GM12874 (cell line): ENCODE measurements around the gene HEYL.

ENCODE experiments used
- CTCF ChIP-seq: IDR thresholded peaks from 2 replicates; pipeline ENCODE4 v1.5.1; 2011; ENCODE audit warnings: low read depth, mild to moderate bottlenecking, control low read depth, low read length, moderate library complexity; ENCODE audit not compliant: insufficient read depth

The HEYL gene

DNA sequence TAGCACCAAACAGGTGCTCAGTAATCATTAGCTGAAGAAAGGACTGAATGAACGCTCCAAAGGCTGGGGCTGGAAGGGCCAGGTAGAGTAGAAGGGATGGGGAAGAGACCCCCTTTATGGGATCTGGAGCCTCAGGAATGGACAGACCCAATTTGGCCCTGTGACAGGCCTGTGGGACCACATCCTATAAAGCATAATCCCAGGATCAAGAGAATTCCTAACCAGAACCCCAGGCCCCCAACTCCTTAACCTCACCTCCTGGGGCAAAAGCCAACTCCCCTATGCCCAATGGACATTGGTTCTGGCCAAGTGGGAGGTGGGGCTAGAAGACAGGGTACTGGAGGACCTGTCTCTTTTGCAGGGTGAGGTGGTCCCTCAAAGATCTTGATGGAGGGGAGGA is 42.6 kb upstream of the HEYL start:
- no peak for TF ChIP-seq CTCF

DNA sequence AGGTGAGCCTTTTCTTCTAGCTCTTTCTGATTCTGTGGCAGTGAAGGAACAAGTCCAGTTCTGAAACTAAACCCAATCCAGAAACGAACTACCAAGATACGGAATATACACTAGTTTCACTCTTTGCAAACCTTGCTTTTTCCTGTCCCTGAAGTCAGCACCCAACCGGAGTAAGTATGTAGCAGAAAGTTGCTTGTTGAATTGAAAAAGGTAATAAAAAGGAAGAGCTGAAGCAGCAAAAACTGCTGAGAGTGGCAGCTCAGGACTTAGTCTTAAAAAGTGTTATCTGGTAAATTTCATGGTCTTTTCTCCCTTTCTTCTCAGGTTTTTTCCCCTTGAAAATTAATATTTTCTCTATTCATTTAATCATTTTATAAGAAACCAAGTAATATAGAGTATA is 41.9 kb upstream of the HEYL start:
- TF ChIP-seq CTCF: no peak

DNA sequence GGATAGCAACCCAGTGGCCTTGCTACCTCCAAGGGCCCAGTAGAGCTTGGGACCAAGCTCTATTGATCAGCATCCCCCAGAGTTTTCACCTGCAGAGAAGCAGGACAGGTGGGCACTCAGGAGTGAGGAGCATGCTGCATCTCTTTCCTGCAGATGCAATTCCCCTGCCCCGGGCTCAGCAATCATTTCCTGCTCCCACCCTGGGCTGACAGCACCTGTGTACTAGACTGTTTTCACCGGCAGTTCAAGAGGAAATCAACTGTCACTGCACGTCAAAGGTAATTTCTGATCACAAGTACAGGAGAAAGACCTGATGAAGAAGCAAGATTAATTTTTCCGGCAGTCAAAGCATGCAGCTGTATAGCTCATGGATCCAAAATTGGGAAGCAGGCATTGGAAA is 41.3 kb upstream of the HEYL start:
- TF ChIP-seq CTCF: no peak

- TF ChIP-seq CTCF: no peak
Measured at GRCh38 chr1:39679821-39680220, 40.4 kb upstream of the HEYL start.

DNA sequence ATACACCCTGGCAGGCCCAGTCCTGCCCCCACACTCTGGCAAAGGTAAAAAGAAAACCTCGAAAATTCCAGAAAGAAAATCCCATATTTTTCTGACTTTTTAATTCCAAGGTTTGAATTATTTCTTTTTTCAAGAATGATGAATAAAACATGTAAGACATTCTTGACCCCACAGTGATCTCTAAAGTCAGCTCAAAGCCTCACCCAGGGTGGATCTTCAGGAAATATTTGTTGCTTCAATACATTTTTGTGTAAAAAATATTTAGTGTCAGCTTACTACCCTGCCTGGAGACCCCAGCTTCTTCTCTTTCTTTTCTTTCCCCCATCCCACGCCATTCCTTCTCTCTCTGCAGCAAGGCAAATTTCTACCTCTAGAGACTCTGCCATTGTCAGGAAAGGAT is 39.4 kb upstream of the HEYL start:
- TF ChIP-seq CTCF: no peak

GRCh38 chr1:39677645-39678044 is 38.2 kb upstream of the HEYL start:
- TF ChIP-seq CTCF: no peak

- TF ChIP-seq CTCF: no peak
Measured at GRCh38 chr1:39676948-39677548, 37.6 kb upstream of the HEYL start.
